IPS-NIHi7 (cell line): Measurements from ENCODE around the gene SHROOM3.

Experiments used
- DNase-seq: peaks from one replicate; pipeline ENCODE4 v3.0.0; 2012; ENCODE audit warnings: mixed read lengths; ENCODE audit errors: extremely low spot score

Gene SHROOM3

DNA sequence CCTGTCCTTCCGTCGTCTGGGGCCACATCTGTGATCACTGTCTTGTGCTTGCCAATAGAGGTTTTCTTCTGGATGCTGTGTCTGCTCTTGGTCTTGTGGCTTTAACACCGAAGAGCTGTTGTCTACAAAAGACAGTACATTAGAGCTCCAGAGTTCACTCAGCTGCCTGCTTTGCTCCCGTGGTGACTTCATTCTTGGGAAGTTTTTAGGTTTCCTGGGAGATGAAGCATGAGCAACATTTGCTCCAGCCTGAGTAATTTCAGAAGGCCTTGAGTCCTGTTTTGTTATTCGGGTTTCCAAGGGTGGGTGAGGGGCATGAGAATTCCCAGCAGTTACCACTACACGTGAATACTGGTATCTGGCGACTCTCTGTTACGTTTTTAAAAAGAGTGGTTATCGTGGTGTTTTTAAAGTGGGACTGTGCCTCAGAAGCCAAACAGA, 189.2 kb downstream of the SHROOM3 start:
- peak; percentile 41 for DNase-seq

DNA sequence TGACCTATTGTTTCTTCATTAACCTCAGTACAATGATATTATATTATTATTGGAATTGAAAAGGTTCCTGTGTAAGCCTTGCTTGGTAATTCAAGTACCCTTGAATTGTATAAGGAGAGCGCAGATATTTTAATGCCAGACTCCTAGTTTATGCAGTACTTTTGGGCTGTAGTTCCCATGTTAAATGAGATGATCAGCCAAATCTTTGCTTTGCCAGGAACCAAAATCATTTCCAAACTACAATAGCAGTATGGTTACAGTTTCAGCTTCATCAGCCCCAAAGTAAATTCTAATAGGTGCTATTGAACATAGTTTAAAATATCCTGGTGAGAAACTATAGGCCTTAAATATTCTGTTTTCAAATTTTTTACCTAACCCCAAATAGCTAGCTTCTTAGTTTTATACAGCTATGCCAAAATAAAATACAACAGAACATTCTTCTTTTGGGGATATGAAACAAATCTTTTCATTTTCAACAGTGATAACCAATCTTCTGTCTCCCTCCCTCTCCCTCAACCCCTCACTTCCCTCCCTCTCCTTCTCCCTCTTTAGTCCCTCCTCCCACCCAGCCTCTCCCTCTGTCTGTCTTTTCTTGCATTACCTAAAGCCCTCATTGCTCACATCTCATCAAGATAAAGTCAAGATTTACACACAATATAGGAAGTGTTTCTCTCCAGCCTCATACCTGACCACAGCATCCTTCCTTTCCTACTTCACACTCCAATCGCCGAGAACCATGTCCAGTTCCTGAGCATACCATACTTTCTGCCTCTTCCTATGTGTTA, 190.1 kb downstream of the SHROOM3 start:
- DNase-seq = no peak

DNA sequence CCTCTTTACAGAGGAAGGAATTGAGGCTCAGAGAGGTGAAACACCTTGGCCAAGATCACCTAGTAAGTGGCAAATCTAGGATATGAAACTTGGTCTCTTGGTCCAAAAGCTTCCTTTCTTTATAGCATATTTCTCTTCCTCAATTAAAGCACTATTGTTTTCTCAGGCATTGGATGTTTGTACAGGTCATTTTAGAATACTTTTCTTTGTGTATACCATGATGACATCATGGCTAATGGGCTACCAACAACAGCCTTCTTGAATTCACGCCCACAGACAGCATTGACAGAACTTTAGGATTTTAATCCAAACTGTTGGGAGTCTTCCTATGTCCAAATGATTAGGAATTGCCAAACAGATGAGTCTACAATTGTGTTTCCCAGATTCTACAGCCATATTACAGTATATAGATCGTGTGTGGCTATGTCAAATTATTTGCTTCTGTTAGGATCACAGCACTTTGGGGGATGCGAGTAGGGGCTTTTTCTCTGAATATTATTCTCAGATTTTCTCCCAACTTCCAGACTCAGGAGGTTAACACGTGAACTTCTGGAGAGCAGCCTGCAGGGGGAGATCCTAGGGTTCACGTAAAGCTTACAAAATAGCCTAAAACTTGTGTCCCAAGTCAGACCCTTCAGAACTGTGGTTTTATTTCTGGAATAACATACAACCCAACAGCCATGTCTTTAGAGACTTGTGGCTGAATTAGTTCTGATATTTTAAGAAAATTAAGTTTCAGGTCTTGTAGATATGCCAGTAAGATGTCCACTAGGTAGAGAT, 191.8 kb downstream of the SHROOM3 start:
- DNase-seq = peak; percentile 60

DNA sequence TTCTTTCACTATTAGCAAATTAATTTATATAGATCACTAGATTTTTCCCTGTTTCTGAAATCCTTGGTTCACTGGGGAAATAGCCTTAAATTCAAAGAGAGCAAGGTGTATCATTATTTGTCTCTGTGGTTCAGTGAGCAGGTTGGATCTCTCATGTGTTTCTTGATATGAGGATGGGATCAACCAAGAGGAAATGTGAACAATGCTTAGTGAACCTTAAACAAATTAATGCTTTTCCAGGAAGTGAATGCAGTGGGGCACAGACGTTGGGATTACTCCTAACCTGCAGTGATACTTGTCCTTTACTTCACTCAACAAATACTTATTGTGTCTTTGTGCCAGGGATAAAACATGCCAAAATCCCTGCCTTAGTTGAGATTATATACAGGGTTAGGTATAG, 193.2 kb downstream of the SHROOM3 start:
- no peak for DNase-seq

DNA sequence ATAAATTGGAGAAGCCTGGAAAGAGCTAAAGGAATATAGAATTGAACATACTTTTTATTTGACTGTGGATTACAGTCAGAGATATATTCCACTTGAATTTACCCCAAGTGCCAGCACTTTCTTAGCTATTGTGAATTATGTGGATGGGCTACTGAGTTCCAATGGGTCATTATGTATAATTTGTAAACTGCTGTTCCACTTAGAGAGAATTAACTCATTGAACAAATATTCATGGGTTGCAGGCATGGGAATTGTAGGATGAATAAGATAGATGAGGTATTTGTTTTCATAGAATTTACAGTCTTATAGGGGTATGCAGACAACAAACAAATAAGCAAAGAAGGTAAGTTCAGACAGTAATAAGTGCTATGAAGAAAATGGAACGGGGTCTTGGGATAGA, 195.7 kb downstream of the SHROOM3 start:
- DNase-seq = no peak

DNA sequence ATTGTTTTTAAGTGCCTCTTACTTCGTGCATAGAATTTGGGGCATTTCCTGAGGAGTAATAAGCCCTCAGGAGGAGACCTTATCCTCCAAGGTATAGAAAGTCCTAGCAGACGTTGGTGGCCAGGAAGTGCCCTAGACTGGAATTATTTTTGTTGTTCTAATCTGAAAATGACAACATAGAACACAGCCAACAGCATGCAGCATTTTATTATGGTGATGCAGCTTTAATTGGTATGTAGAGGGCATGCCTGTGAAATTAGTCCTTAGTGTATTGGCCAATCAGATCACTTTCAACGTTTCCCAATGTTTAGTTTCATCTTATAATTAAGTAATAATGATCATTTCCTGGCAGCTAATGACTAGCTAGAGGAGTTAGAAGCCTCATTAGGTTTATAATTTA, 199.2 kb downstream of the SHROOM3 start:
- no peak for DNase-seq

- no peak for DNase-seq
These were observed 202.8 kb downstream of the SHROOM3 start for GRCh38 chr4:76637712-76638361.

DNA sequence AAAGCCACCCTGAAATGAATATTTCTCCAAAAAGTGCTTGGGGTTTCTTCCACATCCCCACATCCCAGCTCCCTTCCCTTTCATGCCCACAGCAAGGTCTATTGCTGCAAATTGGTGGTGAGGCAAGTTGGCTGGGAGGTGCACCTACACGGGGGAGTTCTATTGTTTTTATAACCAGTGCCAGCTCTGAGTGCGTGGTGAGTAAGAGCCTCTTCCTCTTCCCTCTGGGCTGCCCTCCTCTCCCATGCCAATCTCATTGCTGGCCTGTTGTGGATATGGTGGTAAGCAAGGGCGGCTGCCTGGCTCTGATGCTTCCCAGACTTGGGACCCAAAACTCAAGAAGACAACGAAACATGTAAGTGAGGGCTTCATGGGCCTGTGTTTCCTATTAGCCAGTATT, 204.3 kb downstream of the SHROOM3 start:
- no peak for DNase-seq

DNA sequence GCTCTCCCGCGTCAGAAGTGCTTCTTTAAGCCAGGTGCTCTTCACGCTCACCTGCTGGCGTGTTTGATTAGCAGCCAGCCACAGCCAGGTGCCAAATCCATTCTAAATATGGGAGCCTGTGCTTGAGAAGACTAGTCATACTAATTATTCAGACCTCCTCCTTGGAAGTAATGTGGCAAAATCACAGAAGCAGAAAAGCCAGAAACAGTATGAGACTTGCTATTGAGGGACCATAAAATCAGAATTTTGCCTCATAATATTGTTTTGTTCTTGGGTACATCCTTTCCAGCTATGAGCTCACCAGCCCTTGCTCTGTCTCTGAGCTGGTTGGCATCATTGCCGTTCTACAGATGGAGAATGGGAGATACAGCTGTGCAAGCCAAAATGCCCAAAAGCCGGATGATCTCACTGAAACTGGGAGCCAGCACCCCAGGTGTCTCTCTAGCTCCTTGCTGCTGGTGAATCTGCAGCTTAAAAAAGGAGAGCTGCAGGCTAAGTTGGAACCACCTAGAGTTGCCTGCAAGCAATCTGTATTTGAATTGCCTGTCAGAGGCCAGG, 205.4 kb downstream of the SHROOM3 start:
- no peak for DNase-seq

DNA sequence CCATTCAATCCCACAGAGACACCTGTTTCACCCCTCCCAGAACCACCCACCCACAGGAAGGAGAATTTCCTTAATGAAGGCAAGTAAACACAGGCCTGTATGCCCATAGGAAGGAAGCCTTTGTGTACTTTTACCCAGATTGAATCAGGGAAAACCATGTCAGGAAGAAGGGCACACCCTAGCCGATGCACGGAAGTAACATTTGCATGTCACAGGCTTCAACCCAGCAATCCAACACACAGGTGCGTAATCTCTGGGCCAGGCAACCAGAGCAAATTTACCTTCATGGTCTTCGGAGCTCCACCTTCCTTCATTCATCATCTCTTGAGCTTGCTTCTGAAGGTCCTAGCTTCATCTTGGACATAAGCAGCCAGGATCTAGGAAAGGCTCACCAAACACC, 206.3 kb downstream of the SHROOM3 start:
- DNase-seq = no peak

GRCh38 chr4:76641758-76642157, 206.7 kb downstream of the SHROOM3 start:
- no peak for DNase-seq

DNA sequence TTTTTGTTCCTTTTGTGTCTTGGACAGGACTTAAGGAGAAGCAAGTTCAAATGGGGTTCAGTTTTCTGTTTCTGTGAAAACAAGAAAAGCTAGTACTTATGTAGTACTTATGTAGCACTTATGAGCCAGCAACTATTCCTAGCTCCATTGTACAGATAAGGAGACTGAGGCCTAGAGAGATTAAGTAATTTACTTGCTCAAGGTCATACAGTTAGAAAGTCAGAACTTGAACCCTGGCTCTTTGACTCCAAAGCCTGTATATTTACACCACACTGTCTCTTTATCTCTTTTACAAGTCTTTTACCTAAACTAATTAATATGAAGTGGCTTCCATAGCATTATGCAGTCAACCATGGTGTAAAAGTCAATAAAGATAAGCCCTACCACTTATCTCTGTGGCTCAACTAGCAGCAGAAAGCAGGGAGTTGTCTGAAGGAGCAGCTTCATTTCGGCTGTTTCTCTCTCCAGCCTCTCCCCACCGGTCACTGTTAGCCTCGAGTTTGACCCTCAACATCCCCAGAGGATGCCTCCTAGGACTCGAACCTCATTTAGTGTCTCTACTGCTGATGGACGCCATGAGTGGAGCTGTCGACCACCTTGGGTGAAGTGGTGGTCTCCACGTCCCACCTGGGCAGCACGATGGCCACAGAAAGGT, 209.9 kb downstream of the SHROOM3 start:
- no peak for DNase-seq

GRCh38 chr4:76649086-76649485, 214.1 kb downstream of the SHROOM3 start:
- DNase-seq = no peak

GRCh38 chr4:76651616-76652015, 216.6 kb downstream of the SHROOM3 start:
- no peak for DNase-seq

DNA sequence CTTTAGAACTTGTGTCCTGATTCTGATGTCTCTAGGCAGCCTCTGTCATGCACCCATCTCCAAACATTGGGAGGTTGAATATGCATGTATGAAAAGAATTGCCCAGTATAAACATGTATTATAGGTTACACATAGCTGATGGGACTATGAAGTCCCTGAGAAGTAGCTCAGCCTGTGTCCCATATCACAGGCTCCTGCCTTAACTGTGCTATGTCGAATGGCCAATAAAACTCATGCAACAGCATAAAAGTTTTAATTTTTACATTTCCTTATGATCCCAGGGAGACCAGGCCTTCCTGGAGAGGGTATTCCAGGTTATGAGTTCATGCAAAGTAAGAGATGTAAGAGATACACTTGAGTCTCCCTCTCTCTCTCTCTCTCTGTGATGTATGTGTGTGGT, 217.4 kb downstream of the SHROOM3 start:
- DNase-seq = no peak

DNA sequence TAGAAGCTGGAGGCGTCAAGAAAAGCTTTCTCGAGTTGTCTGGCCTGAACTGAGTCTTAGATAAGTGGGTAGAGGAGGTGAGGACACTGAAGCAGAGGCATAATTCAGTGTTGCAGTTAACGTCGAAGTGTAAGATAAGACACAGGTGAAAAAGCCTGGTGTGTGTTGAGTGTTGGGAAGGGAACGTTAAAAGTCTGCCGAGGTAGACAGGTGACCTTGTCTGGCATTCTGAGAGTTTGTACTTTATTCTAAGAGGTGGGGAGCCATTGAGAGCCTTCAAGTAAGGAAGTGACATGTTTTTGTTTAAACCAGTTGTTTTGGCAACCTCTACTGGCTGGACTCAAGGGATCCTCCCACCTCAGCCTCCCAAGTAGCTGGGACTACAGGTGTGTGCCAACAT, 219.1 kb downstream of the SHROOM3 start:
- DNase-seq = no peak

DNA sequence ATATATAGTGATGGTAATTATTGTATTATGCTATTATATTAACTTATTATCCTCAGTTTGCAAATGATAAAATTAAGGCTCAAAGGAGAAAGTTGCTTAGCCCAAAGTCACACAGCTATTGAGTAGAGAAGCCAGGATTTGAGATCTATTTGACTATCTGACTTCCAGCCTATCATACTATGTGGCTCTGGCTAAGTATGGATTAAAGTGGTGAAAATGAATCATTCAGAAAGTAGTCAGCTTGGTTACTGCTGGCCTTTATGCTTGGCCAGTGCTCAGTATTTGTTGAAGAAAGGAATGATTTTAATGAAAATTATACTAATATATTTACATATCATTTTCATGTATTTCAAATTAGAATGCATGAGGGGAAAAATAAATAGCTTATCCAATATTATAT, 219.8 kb downstream of the SHROOM3 start:
- no peak for DNase-seq

GRCh38 chr4:76655566-76656479, 220.8 kb downstream of the SHROOM3 start:
- DNase-seq = no peak

- no peak for DNase-seq
These were observed 222.4 kb downstream of the SHROOM3 start for GRCh38 chr4:76657443-76657842.

DNA sequence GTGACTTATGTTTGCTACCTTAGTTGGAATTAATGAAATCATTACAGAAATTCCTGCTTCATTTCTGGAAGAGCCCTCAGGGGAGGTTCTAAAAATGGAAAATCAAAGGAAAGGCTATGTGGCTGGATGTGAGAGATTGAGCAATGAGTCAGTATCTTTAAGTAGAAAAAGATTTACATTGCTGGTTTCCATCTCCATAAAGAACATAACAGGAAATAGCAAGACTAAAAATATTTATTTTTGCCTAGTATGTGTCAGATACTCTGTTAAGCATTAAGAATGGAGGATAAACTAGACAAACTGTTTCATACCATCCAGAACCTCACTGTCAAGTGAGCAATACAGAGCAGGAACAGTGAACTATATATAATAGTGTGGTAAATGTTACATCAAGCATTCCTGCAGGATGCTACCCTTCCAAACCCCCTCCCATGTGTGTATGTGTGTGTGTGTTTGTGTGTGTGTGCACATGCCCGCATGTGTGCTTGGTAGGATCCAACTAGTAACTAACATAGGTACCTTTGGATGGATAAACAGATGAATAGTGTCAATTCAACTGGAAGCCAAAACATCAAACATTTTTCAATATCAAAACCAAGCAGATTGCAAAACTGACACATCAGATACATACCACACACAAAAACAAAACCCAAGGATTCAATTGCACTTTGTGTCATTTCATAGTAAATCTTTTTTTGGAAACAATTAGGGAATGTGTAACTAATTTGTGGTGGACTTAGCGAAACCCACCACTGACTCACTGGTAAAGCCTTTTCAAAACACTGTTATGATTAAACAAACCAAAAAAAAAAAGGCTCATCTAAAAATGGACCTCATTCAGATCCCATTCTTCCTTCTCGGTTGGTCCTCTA, 223.4 kb downstream of the SHROOM3 start:
- no peak for DNase-seq
